Psoas muscle (tissue), 8 donors: ENCODE measurements around the gene PIP5K1B. TPM values are rescaled to one million over a fixed set of nuclear protein-coding genes. Genes with fewer than 3 reads are reported as not detected.
A peak's percentile ranks its signal among the peaks of the same experiment; 100 is the strongest.

Source experiments
- ATAC-seq, 4 donors: fragments of 200-7000 bp; cut with Tn5 transposase; one replicate each; pipeline ENCODE4 v1.9.1; 2020; ENCODE audit warnings: moderate library complexity in 3 of 4, mild to moderate bottlenecking in 2 of 4
- DNase-seq, 2 donors: peaks; one replicate each; pipeline ENCODE4 v3.0.0-alpha.2; 2020
- H3K27ac ChIP-seq: fragments of 200-600 bp; one replicate; pipeline ENCODE4 v1.8.0; 2022
- H3K27me3 ChIP-seq, 3 donors: fragments of 200-600 bp in 1 of 3; one replicate each; pipeline versions ENCODE4 v1.6.1 to v1.8.0; 2013 to 2022; ENCODE audit warnings: low read length in 2 of 3, mild to moderate bottlenecking in 2 of 3, moderate library complexity in 1 of 3; ENCODE audit not compliant: insufficient read depth in 3 of 3
- H3K36me3 ChIP-seq, 2 donors: fragments of 200-600 bp in 1 of 2; one replicate each; pipeline versions ENCODE4 v1.6.1 to v1.8.0; 2013 to 2022; ENCODE audit warnings: low read depth in 1 of 2, mild to moderate bottlenecking in 1 of 2, moderate library complexity in 1 of 2; ENCODE audit not compliant: insufficient read depth in 1 of 2
- H3K4me1 ChIP-seq: fragments of 200-600 bp; one replicate; pipeline ENCODE4 v1.8.0; 2022
- H3K4me3 ChIP-seq: fragments of 200-600 bp; one replicate; pipeline ENCODE4 v1.8.0; 2022; ENCODE audit warnings: mild to moderate bottlenecking
- H3K9me3 ChIP-seq: fragments of 200-600 bp; one replicate; pipeline ENCODE4 v1.8.0; 2022
- WGBS, 3 donors: extraction: QIAGEN DNeasy Blood & Tissue Kit; methylation state at CpG; one replicate each; pipeline versions ENCODE4 v1.1.6 to v1.1.7; 2013; 5-methylcytosine and 5-hydroxymethylcytosine counted together
- intact Hi-C, 2 donors: fragments of 100-400 bp; cut with DNase I; formaldehyde crosslinking; loops; one replicate each; pipeline versions ENCODE4 v1.11.0 to v1.14.2; 2022
- polyA plus RNA-seq, 3 donors: library from polyadenylated mRNA; stranded (reverse); fragments of 200-250 nt; gene quantifications; one replicate each; pipeline ENCODE4 v1.2.3, GENCODE V29; 2013
- total RNA-seq, 4 donors: library from RNA; stranded (reverse); fragmentation: NEBNext Ultra II Directional in 2 of 4; extraction: Animal tissue kit (Norgen Biotek cat#: 25700) in 2 of 4; gene quantifications; one replicate each; pipeline versions ENCODE4 v1.2.1 to v1.2.4, GENCODE V29; 2021 to 2023
- TF ChIP-seq, protein P1 (sequence below): fragments of 200-600 bp; IDR thresholded peaks from one replicate; pipeline ENCODE4 v1.8.0; 2022; ENCODE audit warnings: antibody characterized with exemption
- donor health status: healthy with polysubstance abuse.
- donor health status: DM: no; HTN: no; CAD: no; lungs with moderate emphysema.
- donor health status: Bipolar disorder and iron deficiency.
- donor health status: healthy.
- donor health status: DM: yes; HTN: yes; CAD: no.
- donor health status: DM: no; HTN: no; CAD: no.
- donor health status: DM: no; HTN: no; CAD: no.
- donor health status: DM: yes; HTN: yes; CAD: no.

The PIP5K1B gene
- total and polyA plus RNA-seq, 7 donors, result 0.48 to 2.5 (median 1.7) TPM

DNA sequence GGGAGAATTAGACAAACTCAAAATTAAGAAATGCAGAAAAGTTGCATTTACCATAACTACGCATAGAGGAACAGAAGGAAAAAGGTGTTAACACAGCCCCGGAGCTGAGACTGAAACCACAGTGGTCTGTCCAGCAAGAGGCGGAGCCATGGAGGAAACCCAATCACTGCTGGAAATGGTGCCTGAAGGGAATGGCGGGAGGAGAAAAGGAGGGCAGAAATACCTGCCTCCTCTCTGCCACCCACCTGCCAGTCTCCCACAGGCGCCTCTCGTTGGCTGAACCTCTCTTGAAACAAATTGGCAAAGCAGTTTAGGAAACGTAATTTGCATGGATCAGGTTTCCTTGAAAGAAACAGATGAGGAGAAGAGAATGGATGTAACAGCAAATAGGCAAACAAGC, 318.6 kb downstream of the PIP5K1B start:
- intact Hi-C loops, result no loop called here
- H3K27ac ChIP-seq, result no peak overlapping the region
- H3K9me3 ChIP-seq, result no peaks in the 10 kb centered on the region
- H3K36me3 ChIP-seq, result no peaks in the 10 kb centered on the region
- peak in 1 of 4 donors; percentile 37 for ATAC-seq
- DNase-seq, result no peak
- no peaks in the 10 kb centered on the region for H3K4me1 ChIP-seq
- H3K4me3 ChIP-seq, result peak overlapping the region; percentile 31
- TF ChIP-seq, protein P1, sequence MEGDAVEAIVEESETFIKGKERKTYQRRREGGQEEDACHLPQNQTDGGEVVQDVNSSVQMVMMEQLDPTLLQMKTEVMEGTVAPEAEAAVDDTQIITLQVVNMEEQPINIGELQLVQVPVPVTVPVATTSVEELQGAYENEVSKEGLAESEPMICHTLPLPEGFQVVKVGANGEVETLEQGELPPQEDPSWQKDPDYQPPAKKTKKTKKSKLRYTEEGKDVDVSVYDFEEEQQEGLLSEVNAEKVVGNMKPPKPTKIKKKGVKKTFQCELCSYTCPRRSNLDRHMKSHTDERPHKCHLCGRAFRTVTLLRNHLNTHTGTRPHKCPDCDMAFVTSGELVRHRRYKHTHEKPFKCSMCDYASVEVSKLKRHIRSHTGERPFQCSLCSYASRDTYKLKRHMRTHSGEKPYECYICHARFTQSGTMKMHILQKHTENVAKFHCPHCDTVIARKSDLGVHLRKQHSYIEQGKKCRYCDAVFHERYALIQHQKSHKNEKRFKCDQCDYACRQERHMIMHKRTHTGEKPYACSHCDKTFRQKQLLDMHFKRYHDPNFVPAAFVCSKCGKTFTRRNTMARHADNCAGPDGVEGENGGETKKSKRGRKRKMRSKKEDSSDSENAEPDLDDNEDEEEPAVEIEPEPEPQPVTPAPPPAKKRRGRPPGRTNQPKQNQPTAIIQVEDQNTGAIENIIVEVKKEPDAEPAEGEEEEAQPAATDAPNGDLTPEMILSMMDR, result no peak
- 22 to 41% (median 32%) methylated on average over 7 of the region's 7 CpGs for whole genome bisulfite sequencing, 3 donors
- peaks cover 0 to 1% (median 0%) of the 10 kb centered on the region in 3 donors for H3K27me3 ChIP-seq

DNA sequence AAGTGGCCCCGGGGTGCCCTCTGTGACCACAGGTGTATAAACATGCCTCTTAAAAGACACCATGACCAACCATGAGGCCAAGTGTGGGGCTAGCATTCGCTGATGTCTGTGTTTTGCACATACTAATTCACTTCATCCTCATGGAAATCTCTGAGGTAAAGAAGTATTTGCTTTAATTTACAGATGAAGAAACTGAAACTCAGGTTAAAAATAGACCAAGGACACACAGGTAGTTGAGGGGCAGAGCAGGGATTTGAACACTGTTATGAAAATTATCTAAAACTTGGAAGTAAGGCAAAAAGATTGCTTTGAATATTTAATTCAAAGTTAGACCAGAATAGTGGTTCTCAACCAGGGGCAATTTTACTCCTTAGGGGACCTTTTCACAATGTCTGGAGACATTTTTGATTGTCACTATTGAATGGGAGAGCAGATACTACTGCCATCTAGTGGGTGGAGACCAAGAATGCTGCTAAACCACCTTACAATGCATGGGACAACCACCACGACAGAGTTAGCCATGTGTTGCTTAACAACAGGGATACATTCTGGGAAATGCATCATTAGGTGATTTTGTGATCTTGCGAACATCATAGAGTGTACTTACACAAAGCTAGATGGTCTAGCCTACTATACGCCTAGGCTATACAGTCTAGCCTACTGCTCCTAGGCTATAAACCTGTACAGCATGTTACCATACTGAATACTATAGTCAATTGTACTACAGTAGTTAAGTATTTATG, 322.5 kb downstream of the PIP5K1B start:
- H3K9me3 ChIP-seq, result no peaks in the 10 kb centered on the region
- no peaks in the 10 kb centered on the region for H3K36me3 ChIP-seq
- intact Hi-C loops, result no loop called here
- H3K27ac ChIP-seq, result no peak overlapping the region
- H3K4me3 ChIP-seq, result no peak overlapping the region
- no peaks in the 10 kb centered on the region for H3K4me1 ChIP-seq
- peaks cover 0 to 1% (median 0%) of the 10 kb centered on the region in 3 donors for H3K27me3 ChIP-seq
- DNase-seq (no peak), ATAC-seq (peak; percentile 44 to 84 (median 80))
- TF ChIP-seq, protein P1, result peak; percentile 68
- WGBS, 3 donors, result 35 to 57% (median 51%) methylated on average over 5 of the region's 5 CpGs

DNA sequence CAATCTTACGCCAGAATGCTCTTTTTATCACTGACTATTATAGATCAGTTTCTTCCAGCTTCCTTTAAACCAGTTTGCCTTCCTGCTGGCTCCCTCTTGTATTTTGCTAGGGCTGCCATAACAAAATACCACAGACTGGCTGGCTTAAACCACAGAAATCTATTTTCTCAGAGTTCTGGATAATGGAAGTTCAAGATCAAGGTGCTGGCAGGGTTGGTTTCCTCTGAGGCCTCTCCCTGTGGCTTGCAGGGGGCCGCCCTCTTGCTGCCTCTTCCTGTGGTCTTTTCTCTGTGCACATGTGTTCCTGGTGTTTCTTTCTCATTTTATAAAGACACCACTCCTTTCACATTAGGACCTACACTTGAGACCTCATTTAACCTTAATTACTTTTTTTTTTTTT, 323.7 kb downstream of the PIP5K1B start:
- TF ChIP-seq, protein P1, result no peak
- Histone ChIP-seq H3K36me3 (no peaks in the 10 kb centered on the region), H3K27ac (no peak overlapping the region), H3K4me1 (no peaks in the 10 kb centered on the region), H3K4me3 (no peak overlapping the region), H3K27me3 (peaks cover 0 to 1% (median 0%) of the 10 kb centered on the region in 3 donors), H3K9me3 (no peaks in the 10 kb centered on the region)
- ATAC-seq (no peak), DNase-seq (no peak)
- intact Hi-C loops, result no loop called here
- WGBS, 3 donors, result 92 to 94% (median 93%) methylated on average over 2 of the region's 2 CpGs

DNA sequence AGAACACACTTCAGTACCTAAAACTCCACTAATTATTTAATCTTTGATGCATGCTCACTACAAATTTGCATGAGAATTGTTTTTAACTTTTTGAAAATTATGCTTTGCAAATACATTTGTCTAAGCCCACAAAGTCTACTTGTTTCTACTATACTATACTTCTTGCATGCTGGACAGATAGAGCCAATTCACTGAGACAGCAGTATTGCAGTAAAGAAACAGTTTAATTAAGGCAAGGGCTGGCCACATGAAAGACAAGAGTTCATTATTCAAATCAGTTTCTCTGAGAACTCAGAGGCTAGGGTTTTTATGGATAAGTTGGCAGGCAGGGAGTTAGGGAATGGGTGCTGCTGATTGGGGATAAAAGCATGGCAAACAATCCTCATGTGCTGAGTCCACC, 324.5 kb downstream of the PIP5K1B start:
- Histone ChIP-seq H3K27me3 (peaks cover 0 to under 1% (median 0%) of the 10 kb centered on the region in 3 donors), H3K9me3 (no peaks in the 10 kb centered on the region), H3K36me3 (no peaks in the 10 kb centered on the region), H3K27ac (no peak overlapping the region), H3K4me1 (no peaks in the 10 kb centered on the region), H3K4me3 (no peak overlapping the region)
- no peak for ATAC-seq
- TF ChIP-seq, protein P1, result no peak
- DNase-seq, result no peak
- intact Hi-C loops, result no loop called here
